Body of pancreas (tissue), 4 donors: ENCODE data around the gene TRPV6. TPM values are rescaled to one million over a fixed set of nuclear protein-coding genes. Genes with fewer than 3 reads are reported as not detected.
A peak's percentile ranks its signal among the peaks of the same experiment; 100 is the strongest.

ENCODE experiments used
- ATAC-seq: fragments of 150-250 bp; one replicate; pipeline ENCODE4 v1.9.1; 2016
- DNase-seq, 4 donors: peaks; one replicate each; pipeline ENCODE4 v3.0.0-alpha.2; 2019
- H3K27ac ChIP-seq, 4 donors: fragments of 200-600 bp; sonication (generic); 1 replicate in 3 of 4; 2 replicates in 1 of 4; pipeline versions ENCODE4 v1.5.1 to v1.6.1; 2016 to 2019; ENCODE audit warnings: mild to moderate bottlenecking in 1 of 4, mixed read lengths in 1 of 4, moderate library complexity in 1 of 4
- H3K27me3 ChIP-seq, 2 donors: fragments of 200-600 bp; sonication (generic); one replicate each; pipeline ENCODE4 v1.6.0; 2016; ENCODE audit warnings: mild to moderate bottlenecking in 1 of 2
- H3K36me3 ChIP-seq, 2 donors: fragments of 200-600 bp; sonication (generic); replicated peaks in 1 of 2; 2 replicates each; pipeline ENCODE4 v1.5.1; 2016; ENCODE audit warnings: low read depth in 2 of 2; ENCODE audit not compliant: insufficient read depth in 1 of 2
- H3K4me1 ChIP-seq: fragments of 200-600 bp; sonication (generic); one replicate; pipeline ENCODE4 v1.6.0; 2016
- H3K4me3 ChIP-seq, 2 donors: fragments of 200-600 bp; sonication (generic); 1 replicate in 1 of 2; 2 replicates in 1 of 2; pipeline ENCODE4 v1.5.1; 2016 to 2019
- H3K9me3 ChIP-seq, 3 donors: fragments of 200-600 bp; sonication (generic); 1 replicate in 2 of 3; 2 replicates in 1 of 3; pipeline ENCODE4 v1.5.1; 2016
- CTCF ChIP-seq, 7 experiments: fragments of 450-650 bp in 4 of 7; fragments of 200-600 bp in 3 of 7; sonication (generic) in 3 of 7; IDR thresholded peaks; one replicate each; pipeline ENCODE4 v1.5.1; 2016 to 2019; ENCODE audit warnings: antibody characterized with exemption in 7 of 7
- POLR2A ChIP-seq, 3 donors: fragments of 450-650 bp; IDR thresholded peaks; one replicate each; pipeline ENCODE4 v1.6.1; 2016; ENCODE audit warnings: antibody characterized with exemption in 3 of 3, mild to moderate bottlenecking in 2 of 3
- WGBS, 2 donors: methylation state at CpG; one replicate each; pipeline ENCODE4 v1.1.5; 2017; 5-methylcytosine and 5-hydroxymethylcytosine counted together
- intact Hi-C: fragments of 100-400 bp; cut with DNase I; formaldehyde crosslinking; loops from one replicate; pipeline ENCODE4 v1.15.1; 2023
- total RNA-seq, 2 donors: library from RNA; depleted of rRNA; stranded (reverse); fragments of >200 nt; gene quantifications; one replicate each; pipeline ENCODE4 v1.1.0, GENCODE V29; 2016

The TRPV6 gene
- total RNA-seq, 2 donors from 2014 or later: 61.7 to 110 TPM

- ATAC-seq: peak; percentile 67
Observed at GRCh38 chr7:142866361-142867096, 19.0 kb downstream of the TRPV6 start.

GRCh38 chr7:142865766-142866165 is 19.8 kb downstream of the TRPV6 start:
- no peak for DNase-seq
- Histone ChIP-seq H3K4me3 (no peak overlapping the region), H3K9me3 (no peaks in the 10 kb centered on the region), H3K27me3 (no peaks in the 10 kb centered on the region), H3K4me1 (no peaks in the 10 kb centered on the region), H3K27ac (no peak overlapping the region), H3K36me3 (peaks cover 0 to 2% of the 10 kb centered on the region in 2 donors)
- TF ChIP-seq POLR2A (IDR thresholded peaks at IDR 0.05) (no peak), CTCF (IDR thresholded peaks at IDR 0.05) (no peak)
- WGBS, 2 donors: 40 to 41% methylated on average over 13 of the region's 13 CpGs
- ATAC-seq: no peak
- intact Hi-C loops: no loop called here

More at GRCh38 chr7:142866361-142867096, 19.0 kb downstream of the TRPV6 start:
- H3K36me3 ChIP-seq: no peaks in the 10 kb centered on the region
- H3K4me3 ChIP-seq: no peak overlapping the region
- WGBS, 2 donors: 33 to 42% methylated on average over 16 to 18 of the region's 18 CpGs
- DNase-seq: peak; percentile 63 to 73 (median 70)
- H3K27ac ChIP-seq: no peak overlapping the region
- H3K4me1 ChIP-seq: no peaks in the 10 kb centered on the region
- no peaks in the 10 kb centered on the region for H3K9me3 ChIP-seq
- TF ChIP-seq POLR2A (IDR thresholded peaks at IDR 0.05): no peak
- TF ChIP-seq CTCF (IDR thresholded peaks at IDR 0.05): peak; percentile 59 to 83 (median 76)
- H3K27me3 ChIP-seq: no peaks in the 10 kb centered on the region
- intact Hi-C loops: no loop called here

- H3K27me3 ChIP-seq: no peaks in the 10 kb centered on the region
- ATAC-seq: no peak
- no peak overlapping the region for H3K27ac ChIP-seq
- no peak for DNase-seq
- peaks cover under 1% of the 10 kb centered on the region for H3K4me1 ChIP-seq
- intact Hi-C loops: no loop called here
- TF ChIP-seq POLR2A (IDR thresholded peaks at IDR 0.05) (no peak), CTCF (IDR thresholded peaks at IDR 0.05) (no peak)
- 70 to 81% methylated on average over 9 to 14 of the region's 14 CpGs for WGBS, 2 donors
- H3K36me3 ChIP-seq: peaks cover 0 to 2% of the 10 kb centered on the region in 2 donors
- no peak overlapping the region for H3K4me3 ChIP-seq
- H3K9me3 ChIP-seq: no peaks in the 10 kb centered on the region
Observed at GRCh38 chr7:142864980-142865747, 20.4 kb downstream of the TRPV6 start.

GRCh38 chr7:142863891-142864685 is 21.5 kb downstream of the TRPV6 start:
- DNase-seq: no peak
- TF ChIP-seq CTCF (IDR thresholded peaks at IDR 0.05): no peak
- no peak for TF ChIP-seq POLR2A (IDR thresholded peaks at IDR 0.05)
- WGBS, 2 donors: 83 to 88% methylated on average over 35 to 36 of the region's 37 CpGs
- Histone ChIP-seq H3K36me3 (peaks cover 0 to 2% of the 10 kb centered on the region in 2 donors), H3K4me3 (no peak overlapping the region), H3K27ac (no peak overlapping the region), H3K27me3 (no peaks in the 10 kb centered on the region), H3K4me1 (peaks cover 5% of the 10 kb centered on the region), H3K9me3 (no peaks in the 10 kb centered on the region)
- intact Hi-C loops: no loop called here
- ATAC-seq: no peak
